A549 (cell line): ENCODE measurements around the gene SLC22A23.

Experiments used
- CTCF ChIP-seq: fragments of >200 bp; sonication (Bioruptor Twin); formaldehyde crosslinking; IDR thresholded peaks from 3 replicates; pipeline ENCODE4 v1.5.1; 2016
- HOXA7 ChIP-seq: fragments of 250-450 bp; sonication (Bioruptor Pico); IDR thresholded peaks from 2 replicates; pipeline ENCODE4 v1.5.0; 2020; ENCODE audit warnings: mild to moderate bottlenecking, moderate library complexity
- JUNB ChIP-seq: fragments of >200 bp; sonication (Bioruptor Twin); formaldehyde crosslinking; IDR thresholded peaks from 2 replicates; pipeline ENCODE4 v1.6.1; 2016
- MAZ ChIP-seq: fragments of 150-350 bp; IDR thresholded peaks from 2 replicates; pipeline ENCODE4 v1.6.1; 2014; ENCODE audit warnings: antibody characterized with exemption, low read depth, low read length, borderline replicate concordance
- RAD21 ChIP-seq, 2 experiments: fragments of >200 bp in 1 of 2; sonication (Bioruptor Twin) in 1 of 2; formaldehyde crosslinking in 1 of 2; IDR thresholded peaks in 1 of 2; conservative IDR thresholded peaks in 1 of 2; 2 replicates in 1 of 2; 3 replicates in 1 of 2; pipeline ENCODE4 v1.6.1; 2012 to 2018; ENCODE audit warnings: inconsistent platforms in 1 of 2
- TF ChIP-seq, protein P1 (sequence below): fragments of 200-600 bp; sonication (generic); IDR thresholded peaks from 2 replicates; pipeline ENCODE4 v1.6.1; 2016; ENCODE audit warnings: antibody characterized with exemption, mild to moderate bottlenecking, moderate library complexity

- no peak for TF ChIP-seq CTCF
- TF ChIP-seq RAD21 (conservative IDR thresholded peaks at IDR 0.05 in 1 of 2, IDR thresholded peaks at IDR 0.05 in 1 of 2), result no peak
- TF ChIP-seq JUNB, result no peak
- TF ChIP-seq, protein P1, sequence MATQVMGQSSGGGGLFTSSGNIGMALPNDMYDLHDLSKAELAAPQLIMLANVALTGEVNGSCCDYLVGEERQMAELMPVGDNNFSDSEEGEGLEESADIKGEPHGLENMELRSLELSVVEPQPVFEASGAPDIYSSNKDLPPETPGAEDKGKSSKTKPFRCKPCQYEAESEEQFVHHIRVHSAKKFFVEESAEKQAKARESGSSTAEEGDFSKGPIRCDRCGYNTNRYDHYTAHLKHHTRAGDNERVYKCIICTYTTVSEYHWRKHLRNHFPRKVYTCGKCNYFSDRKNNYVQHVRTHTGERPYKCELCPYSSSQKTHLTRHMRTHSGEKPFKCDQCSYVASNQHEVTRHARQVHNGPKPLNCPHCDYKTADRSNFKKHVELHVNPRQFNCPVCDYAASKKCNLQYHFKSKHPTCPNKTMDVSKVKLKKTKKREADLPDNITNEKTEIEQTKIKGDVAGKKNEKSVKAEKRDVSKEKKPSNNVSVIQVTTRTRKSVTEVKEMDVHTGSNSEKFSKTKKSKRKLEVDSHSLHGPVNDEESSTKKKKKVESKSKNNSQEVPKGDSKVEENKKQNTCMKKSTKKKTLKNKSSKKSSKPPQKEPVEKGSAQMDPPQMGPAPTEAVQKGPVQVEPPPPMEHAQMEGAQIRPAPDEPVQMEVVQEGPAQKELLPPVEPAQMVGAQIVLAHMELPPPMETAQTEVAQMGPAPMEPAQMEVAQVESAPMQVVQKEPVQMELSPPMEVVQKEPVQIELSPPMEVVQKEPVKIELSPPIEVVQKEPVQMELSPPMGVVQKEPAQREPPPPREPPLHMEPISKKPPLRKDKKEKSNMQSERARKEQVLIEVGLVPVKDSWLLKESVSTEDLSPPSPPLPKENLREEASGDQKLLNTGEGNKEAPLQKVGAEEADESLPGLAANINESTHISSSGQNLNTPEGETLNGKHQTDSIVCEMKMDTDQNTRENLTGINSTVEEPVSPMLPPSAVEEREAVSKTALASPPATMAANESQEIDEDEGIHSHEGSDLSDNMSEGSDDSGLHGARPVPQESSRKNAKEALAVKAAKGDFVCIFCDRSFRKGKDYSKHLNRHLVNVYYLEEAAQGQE, result no peak
- TF ChIP-seq HOXA7 (CRISPR knock-in tag), result no peak
- no peak for TF ChIP-seq MAZ
Observed at GRCh38 chr6:3328796-3329195, 128.1 kb downstream of the SLC22A23 start.
